ENCODE results near the gene KREMEN1.

DNA sequence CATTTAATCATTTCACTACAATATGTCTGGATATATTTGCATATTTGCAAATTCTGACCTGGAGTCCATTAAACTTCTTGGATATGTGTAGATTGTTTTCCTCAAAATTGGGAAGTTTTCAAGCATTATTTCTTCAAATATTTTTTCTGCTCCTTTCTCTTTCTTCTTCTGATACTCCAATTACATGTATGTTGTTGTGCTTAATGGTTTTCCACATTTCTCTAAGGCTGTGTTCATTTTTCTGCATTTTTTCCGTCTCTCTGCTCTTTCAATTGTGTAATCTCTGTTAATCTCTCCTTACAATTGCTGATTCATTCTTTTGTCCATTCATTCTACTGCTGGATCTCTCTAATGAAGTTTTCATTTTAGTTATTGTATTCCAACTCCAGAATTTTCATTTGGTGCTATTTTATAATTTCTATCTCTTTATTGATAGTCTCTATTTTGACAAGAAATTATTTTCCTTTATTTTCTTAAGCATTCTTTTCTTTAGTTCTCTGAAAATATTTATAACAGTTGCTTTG, 102.5 kb downstream of the KREMEN1 start:
- TF ChIP-seq EZH2phosphoT487 (IDR thresholded peaks at IDR 0.05; ENCODE audit: unreplicated experiment): no peak
- TF ChIP-seq, protein P1, sequence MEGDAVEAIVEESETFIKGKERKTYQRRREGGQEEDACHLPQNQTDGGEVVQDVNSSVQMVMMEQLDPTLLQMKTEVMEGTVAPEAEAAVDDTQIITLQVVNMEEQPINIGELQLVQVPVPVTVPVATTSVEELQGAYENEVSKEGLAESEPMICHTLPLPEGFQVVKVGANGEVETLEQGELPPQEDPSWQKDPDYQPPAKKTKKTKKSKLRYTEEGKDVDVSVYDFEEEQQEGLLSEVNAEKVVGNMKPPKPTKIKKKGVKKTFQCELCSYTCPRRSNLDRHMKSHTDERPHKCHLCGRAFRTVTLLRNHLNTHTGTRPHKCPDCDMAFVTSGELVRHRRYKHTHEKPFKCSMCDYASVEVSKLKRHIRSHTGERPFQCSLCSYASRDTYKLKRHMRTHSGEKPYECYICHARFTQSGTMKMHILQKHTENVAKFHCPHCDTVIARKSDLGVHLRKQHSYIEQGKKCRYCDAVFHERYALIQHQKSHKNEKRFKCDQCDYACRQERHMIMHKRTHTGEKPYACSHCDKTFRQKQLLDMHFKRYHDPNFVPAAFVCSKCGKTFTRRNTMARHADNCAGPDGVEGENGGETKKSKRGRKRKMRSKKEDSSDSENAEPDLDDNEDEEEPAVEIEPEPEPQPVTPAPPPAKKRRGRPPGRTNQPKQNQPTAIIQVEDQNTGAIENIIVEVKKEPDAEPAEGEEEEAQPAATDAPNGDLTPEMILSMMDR (conservative IDR thresholded peaks at IDR 0.05; ENCODE audit: low read depth in 2 of 2): no peak
- TF ChIP-seq ZNF114 (CRISPR knock-in tag; IDR thresholded peaks at IDR 0.05): no peak
- TF ChIP-seq, protein P2, sequence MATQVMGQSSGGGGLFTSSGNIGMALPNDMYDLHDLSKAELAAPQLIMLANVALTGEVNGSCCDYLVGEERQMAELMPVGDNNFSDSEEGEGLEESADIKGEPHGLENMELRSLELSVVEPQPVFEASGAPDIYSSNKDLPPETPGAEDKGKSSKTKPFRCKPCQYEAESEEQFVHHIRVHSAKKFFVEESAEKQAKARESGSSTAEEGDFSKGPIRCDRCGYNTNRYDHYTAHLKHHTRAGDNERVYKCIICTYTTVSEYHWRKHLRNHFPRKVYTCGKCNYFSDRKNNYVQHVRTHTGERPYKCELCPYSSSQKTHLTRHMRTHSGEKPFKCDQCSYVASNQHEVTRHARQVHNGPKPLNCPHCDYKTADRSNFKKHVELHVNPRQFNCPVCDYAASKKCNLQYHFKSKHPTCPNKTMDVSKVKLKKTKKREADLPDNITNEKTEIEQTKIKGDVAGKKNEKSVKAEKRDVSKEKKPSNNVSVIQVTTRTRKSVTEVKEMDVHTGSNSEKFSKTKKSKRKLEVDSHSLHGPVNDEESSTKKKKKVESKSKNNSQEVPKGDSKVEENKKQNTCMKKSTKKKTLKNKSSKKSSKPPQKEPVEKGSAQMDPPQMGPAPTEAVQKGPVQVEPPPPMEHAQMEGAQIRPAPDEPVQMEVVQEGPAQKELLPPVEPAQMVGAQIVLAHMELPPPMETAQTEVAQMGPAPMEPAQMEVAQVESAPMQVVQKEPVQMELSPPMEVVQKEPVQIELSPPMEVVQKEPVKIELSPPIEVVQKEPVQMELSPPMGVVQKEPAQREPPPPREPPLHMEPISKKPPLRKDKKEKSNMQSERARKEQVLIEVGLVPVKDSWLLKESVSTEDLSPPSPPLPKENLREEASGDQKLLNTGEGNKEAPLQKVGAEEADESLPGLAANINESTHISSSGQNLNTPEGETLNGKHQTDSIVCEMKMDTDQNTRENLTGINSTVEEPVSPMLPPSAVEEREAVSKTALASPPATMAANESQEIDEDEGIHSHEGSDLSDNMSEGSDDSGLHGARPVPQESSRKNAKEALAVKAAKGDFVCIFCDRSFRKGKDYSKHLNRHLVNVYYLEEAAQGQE (IDR thresholded peaks at IDR 0.05; ENCODE audit: unreplicated experiment): no peak
- TF ChIP-seq STAT1 (IDR thresholded peaks at IDR 0.05; ENCODE audit: unreplicated experiment): no peak
- TF ChIP-seq POLR2AphosphoS5 (IDR thresholded peaks at IDR 0.05; ENCODE audit: low read depth): no peak
- TF ChIP-seq EZH2 (IDR thresholded peaks at IDR 0.05; ENCODE audit: low read depth, unreplicated experiment): no peak
- TF ChIP-seq JUNB (IDR thresholded peaks at IDR 0.05; ENCODE audit: unreplicated experiment): no peak
- TF ChIP-seq, protein P3, sequence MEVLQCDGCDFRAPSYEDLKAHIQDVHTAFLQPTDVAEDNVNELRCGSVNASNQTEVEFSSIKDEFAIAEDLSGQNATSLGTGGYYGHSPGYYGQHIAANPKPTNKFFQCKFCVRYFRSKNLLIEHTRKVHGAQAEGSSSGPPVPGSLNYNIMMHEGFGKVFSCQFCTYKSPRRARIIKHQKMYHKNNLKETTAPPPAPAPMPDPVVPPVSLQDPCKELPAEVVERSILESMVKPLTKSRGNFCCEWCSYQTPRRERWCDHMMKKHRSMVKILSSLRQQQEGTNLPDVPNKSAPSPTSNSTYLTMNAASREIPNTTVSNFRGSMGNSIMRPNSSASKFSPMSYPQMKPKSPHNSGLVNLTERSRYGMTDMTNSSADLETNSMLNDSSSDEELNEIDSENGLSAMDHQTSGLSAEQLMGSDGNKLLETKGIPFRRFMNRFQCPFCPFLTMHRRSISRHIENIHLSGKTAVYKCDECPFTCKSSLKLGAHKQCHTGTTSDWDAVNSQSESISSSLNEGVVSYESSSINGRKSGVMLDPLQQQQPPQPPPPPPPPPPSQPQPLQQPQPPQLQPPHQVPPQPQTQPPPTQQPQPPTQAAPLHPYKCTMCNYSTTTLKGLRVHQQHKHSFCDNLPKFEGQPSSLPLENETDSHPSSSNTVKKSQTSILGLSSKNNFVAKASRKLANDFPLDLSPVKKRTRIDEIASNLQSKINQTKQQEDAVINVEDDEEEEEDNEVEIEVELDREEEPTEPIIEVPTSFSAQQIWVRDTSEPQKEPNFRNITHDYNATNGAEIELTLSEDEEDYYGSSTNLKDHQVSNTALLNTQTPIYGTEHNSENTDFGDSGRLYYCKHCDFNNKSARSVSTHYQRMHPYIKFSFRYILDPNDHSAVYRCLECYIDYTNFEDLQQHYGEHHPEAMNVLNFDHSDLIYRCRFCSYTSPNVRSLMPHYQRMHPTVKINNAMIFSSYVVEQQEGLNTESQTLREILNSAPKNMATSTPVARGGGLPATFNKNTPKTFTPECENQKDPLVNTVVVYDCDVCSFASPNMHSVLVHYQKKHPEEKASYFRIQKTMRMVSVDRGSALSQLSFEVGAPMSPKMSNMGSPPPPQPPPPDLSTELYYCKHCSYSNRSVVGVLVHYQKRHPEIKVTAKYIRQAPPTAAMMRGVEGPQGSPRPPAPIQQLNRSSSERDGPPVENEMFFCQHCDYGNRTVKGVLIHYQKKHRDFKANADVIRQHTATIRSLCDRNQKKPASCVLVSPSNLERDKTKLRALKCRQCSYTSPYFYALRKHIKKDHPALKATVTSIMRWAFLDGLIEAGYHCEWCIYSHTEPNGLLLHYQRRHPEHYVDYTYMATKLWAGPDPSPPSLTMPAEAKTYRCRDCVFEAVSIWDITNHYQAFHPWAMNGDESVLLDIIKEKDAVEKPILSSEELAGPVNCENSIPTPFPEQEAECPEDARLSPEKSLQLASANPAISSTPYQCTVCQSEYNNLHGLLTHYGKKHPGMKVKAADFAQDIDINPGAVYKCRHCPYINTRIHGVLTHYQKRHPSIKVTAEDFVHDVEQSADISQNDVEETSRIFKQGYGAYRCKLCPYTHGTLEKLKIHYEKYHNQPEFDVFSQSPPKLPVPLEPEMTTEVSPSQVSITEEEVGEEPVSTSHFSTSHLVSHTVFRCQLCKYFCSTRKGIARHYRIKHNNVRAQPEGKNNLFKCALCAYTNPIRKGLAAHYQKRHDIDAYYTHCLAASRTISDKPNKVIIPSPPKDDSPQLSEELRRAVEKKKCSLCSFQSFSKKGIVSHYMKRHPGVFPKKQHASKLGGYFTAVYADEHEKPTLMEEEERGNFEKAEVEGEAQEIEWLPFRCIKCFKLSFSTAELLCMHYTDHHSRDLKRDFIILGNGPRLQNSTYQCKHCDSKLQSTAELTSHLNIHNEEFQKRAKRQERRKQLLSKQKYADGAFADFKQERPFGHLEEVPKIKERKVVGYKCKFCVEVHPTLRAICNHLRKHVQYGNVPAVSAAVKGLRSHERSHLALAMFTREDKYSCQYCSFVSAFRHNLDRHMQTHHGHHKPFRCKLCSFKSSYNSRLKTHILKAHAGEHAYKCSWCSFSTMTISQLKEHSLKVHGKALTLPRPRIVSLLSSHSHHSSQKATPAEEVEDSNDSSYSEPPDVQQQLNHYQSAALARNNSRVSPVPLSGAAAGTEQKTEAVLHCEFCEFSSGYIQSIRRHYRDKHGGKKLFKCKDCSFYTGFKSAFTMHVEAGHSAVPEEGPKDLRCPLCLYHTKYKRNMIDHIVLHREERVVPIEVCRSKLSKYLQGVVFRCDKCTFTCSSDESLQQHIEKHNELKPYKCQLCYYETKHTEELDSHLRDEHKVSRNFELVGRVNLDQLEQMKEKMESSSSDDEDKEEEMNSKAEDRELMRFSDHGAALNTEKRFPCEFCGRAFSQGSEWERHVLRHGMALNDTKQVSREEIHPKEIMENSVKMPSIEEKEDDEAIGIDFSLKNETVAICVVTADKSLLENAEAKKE (CRISPR knock-in tag; IDR thresholded peaks at IDR 0.05): no peak
- no peak for TF ChIP-seq ZNF331 (CRISPR knock-in tag; IDR thresholded peaks at IDR 0.05; ENCODE audit: low read depth)
- TF ChIP-seq CREB1 (CRISPR knock-in tag; IDR thresholded peaks at IDR 0.05; ENCODE audit: low read depth): no peak
- no peak for TF ChIP-seq NANOG (IDR thresholded peaks at IDR 0.05; ENCODE audit: borderline replicate concordance)
- TF ChIP-seq, protein P4, sequence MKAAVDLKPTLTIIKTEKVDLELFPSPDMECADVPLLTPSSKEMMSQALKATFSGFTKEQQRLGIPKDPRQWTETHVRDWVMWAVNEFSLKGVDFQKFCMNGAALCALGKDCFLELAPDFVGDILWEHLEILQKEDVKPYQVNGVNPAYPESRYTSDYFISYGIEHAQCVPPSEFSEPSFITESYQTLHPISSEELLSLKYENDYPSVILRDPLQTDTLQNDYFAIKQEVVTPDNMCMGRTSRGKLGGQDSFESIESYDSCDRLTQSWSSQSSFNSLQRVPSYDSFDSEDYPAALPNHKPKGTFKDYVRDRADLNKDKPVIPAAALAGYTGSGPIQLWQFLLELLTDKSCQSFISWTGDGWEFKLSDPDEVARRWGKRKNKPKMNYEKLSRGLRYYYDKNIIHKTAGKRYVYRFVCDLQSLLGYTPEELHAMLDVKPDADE (IDR thresholded peaks at IDR 0.05): no peak
